GM12801 (cell line): ENCODE results near the gene DKKL1.

Experiments used
- TF ChIP-seq, protein P1 (sequence below): IDR thresholded peaks from one replicate; pipeline ENCODE4 v1.5.1; 2011; ENCODE audit warnings: control low read depth; ENCODE audit not compliant: insufficient read length; ENCODE audit errors: extremely low read depth

DKKL1 gene

DNA sequence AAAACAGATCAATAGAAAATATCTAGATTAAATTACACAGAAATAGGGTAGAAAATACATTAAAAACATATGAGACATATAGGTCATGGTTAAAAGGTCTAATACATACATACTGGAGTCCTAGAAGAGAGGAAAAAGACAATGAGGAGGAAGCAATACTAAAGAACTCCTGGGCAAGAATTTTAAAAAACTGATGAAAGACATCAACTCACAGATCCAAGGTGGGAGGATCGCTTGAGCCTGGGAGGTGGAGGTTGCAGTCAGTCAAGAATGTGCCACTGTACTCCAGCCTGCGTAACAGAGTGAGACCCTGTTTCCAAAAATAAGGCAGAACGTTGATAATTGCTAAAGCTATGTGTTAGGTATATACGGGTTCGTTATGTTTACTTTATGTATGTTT lies 19.0 kb downstream of the DKKL1 start:
- TF ChIP-seq, protein P1, sequence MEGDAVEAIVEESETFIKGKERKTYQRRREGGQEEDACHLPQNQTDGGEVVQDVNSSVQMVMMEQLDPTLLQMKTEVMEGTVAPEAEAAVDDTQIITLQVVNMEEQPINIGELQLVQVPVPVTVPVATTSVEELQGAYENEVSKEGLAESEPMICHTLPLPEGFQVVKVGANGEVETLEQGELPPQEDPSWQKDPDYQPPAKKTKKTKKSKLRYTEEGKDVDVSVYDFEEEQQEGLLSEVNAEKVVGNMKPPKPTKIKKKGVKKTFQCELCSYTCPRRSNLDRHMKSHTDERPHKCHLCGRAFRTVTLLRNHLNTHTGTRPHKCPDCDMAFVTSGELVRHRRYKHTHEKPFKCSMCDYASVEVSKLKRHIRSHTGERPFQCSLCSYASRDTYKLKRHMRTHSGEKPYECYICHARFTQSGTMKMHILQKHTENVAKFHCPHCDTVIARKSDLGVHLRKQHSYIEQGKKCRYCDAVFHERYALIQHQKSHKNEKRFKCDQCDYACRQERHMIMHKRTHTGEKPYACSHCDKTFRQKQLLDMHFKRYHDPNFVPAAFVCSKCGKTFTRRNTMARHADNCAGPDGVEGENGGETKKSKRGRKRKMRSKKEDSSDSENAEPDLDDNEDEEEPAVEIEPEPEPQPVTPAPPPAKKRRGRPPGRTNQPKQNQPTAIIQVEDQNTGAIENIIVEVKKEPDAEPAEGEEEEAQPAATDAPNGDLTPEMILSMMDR: no peak

DNA sequence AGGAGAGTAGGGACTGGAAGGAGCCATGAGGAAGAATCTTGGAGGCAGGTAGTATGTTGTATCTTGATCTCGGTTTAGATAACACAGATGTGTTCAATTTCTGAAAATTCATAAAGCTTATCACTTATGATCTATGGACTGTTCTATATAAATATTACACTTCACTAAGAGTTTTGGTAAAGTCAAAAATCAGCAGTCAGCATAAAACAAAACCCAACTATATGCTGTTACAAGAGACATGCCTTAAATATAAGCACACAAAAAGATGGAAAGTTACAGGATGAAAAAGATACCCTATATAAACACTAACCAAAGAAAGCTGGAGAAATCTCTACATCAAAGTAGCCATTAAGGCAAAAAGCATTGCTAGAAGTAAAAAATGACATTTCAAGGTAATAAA lies 19.9 kb downstream of the DKKL1 start:
- TF ChIP-seq, protein P1: no peak

DNA sequence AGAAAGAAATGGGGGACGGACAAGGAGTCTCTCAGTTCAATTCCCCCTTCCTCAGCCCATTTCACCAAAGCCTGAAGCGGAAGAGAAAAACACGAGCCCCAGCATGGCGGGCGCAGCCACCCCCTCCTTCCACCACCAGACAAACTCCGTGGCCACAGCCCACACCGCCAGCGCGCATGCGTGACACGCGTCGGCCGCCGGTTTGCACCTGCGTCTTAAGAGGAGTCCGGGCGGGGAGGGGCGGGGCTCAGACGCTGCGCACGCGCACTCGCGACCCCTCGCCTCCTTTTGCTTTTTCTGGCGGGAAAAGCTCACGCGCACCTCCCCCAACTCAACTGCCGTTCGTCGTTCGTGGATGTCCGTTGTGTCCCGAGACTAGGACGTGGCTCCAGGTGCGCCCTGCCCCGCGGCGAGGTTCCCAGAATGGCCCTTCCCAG lies 24.3 kb downstream of the DKKL1 start, which contains the start of gene KASH5:
TSS of gene KASH5 (plus strand) at position 314 of the 437 bp plus-strand sequence. CDS start 2,635 bp downstream, outside the sequence.
- TF ChIP-seq, protein P1: no peak

DNA sequence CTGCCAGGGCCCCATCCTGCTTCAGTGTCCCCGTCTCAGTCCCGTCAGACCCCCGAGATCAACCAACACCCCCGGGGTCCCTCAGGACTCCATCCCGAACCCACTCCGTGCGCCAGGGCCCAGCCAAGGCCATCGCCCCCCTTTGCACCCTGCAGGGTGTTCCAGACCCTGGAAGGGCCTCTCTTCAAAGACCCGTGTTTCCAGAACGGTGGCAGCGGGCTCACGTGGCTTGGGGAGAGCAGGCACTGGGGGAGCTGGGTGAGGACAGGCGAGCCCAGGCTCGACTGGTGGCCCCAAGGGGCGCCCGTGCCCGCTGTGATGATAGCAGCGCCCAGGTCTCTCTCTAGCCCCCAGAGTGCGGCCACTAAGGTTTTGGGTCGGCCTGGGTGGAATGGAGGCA lies 25.7 kb downstream of the DKKL1 start:
- TF ChIP-seq, protein P1: no peak

DNA sequence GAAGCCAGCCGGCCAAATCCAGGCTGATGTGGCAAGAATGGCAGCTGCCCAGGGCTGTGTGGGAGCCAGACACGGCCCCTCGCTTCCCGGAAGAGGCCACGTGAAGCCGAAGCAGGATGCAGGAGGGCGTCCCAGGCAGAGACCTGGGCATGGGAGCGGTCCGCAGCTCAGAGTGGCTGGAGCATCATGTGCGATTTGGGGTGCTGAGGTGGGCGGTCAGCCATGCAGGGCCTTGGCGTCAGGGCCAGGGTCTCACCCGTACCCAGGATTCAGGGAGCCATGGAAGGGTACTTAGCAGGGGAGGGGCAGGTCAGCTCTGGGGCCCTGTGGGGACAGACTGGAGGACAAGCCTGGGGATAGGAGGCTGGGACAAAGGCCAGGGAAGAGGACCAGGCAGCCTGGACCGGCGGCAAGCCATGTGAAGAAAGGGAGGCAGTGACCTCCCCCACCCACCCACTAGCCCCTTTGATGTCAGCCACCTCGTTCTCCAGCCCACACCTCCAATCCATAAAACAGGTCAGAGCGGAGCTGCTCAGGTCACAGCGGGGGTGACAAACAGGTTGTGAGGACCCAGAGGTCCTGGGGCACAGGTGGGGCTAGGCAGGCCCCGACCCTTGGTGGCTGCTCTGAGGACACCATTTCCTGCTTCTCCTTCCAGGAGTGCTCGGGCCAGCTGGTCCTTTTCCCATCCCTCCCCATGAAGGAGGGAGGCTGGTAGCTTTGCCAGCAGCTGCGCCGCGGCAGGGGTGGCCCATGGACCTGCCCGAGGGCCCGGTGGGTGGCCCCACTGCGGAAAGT lies 26.7 kb downstream of the DKKL1 start:
- TF ChIP-seq, protein P1: no peak

DNA sequence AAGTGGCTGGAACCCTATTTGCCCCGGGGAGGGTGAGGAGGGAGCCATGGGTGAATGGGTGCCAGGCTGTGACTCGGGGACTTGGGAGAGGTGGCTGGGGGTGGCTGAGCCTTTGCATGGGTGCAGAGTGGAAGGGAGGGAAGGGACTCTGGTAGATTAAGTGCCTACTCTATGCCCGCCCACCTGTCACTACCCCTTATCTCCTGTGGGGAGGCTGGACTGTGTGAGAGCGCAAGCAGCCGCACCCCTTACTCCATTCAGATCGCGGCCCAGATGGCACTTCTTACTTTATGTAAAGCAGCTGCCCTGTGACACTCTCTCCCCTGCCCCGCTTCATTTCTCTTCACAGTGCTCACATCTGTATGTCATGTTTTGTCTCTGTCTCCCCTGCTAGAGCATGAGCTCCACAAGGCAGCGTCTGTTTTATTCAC lies 27.3 kb downstream of the DKKL1 start:
- TF ChIP-seq, protein P1: no peak

DNA sequence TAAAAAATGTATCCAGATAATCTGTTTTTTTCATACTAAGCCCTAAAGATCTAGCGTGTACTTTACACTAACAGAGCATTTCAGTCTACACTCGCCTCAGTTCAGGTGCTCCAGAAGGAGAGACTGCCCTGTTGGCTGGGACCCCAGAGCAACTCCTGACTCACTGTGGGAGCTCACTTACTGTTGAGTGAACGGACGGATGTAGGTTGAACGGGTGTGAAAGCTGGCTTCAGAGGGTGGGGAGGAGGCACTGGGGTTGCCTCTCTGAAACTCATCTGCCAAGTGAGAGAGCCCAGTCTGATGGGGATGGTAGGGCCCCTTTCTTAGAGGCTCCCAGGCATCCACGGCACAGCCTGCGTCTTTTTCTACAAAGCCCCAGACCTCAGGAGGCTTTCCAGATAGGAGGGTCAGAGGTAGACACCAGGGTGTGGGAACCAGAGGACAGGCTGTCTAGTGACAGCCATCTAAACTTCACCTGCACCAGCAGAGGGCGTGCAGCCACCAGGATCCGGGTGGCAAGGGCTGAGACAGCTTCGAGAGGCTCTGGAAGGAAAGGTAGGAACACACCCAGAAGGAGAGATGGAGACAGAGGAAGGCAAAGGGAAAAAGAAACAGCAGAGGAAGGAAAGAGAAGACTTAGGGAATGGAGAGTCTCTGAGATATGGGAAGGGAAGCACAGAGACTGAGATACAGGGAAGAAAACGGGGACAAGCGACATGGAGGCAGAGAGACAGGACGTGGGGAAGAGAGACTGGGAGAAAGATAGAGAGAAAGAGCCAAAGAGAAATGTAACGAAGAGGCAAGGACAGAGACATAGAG lies 28.1 kb downstream of the DKKL1 start:
- TF ChIP-seq, protein P1: peak; percentile 54
